ENCODE data around the gene AFF3.
"Not testable (repeated sequence)": the region's sequence is repeated elsewhere in the genome, so short reads cannot be mapped to it uniquely, and the experiment has no call there.

The AFF3 gene

GRCh38 chr2:100106460-100106859 is 35.9 kb downstream of the AFF3 start:
- DNase-seq (ENCODE audit: low read depth, low spot score), result peak; percentile 43

DNA sequence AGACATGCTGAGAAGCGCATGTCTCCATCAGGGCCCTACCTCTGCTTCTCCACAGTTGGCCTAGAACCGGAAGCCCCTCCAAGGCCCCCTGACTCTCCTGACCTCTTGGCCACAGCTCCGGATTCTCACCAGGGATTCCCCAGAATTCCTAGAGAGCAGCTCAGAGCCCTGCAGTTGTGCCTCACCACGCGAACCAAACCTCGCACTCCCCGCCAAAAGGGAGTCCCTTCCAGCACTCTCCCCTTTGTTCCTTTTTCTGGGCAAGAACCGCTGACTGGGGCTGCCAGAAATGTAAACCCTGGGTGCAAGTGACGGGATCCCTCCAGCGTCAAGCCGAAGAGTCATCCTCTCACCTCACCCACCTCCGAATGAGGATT is 36.7 kb downstream of the AFF3 start:
- peak; percentile 26 for DNase-seq (ENCODE audit: low read depth, low spot score)

DNA sequence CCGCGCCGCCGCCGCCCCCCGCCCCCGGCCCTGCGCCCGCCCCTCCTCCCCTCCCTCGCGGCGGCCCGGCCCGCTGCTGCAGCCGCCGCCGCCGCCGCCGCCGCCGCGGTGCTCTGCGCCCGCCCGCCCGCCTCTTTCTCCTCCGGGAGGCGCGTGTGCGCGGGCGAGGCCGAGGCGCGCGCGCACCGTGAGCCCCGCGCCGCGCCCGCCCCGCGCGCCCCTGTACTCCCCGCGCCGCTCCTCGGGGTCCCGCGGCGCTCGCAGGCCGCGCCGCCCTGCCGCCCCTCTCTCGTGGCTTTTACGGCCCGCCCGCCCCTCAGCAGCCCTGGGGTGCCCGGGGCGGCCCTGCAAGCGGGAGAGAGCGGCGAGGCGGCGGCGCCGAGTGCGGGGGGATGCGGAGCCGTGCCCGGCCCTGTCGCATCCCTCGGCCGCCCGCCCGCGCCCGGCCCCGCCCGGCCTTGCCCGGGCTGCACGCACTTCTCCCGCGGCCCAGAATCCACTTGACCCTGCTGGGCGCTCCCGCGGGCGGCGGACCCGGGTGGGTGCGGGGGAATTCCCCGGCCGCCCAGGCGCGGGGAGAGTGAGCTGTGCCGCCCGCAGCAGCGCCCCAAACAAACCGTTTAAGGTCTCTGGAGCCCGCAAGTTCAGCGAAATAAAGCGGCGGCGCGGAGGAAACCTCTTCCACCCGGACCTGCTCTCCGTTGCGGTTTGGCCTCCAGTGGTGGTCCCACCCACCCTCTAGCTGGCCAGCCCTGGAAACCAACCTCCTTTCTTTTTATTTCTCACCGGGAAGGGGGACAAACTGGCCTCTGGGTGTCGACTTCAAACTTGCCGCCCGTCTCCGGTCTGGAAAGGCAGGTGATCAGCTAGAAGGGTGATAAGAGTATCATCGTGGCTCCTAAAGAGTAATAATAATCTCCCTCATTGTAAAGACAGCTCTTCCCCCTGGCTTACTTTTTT is 37.4 kb downstream of the AFF3 start:
- DNase-seq (ENCODE audit: low read depth, low spot score), result peak; percentile 20

DNA sequence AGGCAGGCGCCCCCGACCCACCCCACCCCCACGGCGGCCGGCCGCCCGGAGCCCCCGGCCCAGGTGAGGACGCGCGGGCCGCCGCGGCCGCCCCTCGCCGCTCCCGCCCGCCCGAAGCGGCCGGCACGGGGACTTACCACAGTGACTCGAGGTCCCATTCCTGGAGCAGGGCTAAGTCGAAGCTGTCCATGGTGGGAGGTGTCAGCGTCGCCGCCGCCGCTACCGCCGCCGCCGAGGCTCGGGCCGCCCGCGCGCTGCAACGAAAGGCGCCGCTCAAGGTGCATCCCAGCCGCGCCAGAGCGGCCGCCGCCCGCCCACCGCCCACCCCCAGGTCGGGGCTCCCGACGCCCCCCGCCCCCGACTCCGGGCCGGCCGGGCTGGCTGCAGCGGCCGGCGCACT is 38.1 kb downstream of the AFF3 start:
- DNase-seq (ENCODE audit: low read depth, low spot score), result peak; percentile 11

GRCh38 chr2:100103527-100104252 is 38.7 kb downstream of the AFF3 start:
- DNase-seq (ENCODE audit: low read depth, low spot score), result not testable (repeated sequence)

DNA sequence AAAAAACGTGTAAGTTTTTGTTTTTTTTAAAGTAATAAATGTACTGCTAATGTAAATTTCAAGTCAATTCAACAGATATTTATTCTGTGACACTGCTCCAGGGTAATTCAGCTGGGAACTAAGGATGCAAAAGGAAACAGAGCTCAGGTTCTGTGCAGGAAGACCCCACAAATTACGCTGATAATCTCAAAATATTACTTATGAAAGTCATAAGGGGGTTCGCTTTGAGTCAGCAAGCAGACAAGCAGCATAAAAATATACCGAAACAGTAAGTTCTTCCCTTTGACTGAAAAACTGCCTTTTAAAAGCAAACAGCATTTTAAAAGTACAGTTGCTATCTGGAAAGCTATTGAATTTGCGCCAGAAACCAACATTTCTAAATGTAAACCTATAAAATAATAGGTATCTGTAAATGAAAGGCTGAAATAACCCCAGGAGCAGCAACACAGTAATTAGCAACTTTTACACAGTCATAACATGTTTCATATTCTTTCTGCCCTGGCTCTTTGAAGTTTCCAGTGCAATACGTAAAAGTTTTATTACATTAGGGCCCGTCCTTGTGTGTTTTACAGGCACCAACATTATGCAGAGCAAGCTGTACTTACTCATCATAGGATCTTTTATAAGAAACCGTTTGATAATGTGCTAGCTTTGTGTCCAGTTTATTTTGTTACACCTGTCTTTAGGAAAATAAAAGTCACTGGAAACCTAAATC is 39.8 kb downstream of the AFF3 start:
- not testable (repeated sequence) for DNase-seq (ENCODE audit: low read depth, low spot score)

DNA sequence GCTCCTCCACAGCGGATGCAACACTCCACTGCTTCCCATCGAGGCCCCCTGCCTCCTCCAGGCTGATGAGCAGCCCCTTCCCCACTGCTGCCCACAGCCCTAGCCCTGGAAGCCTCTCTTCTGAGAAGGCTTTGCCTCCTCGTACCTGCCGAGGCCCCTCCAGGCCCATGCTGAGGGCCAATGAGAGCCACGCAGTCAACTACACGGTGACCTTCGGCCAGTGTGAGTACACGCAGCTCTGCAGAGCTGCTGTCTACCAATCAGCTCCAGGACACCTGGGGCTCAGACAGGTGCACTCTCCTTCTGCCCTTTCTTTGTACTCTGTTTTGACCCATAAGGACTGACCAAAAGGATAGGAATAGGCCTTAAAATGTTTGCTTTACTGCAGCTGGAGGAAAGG is 43.5 kb downstream of the AFF3 start:
- not testable (repeated sequence) for DNase-seq (ENCODE audit: low read depth, low spot score)

GRCh38 chr2:100097611-100098294 is 44.6 kb downstream of the AFF3 start:
- not testable (repeated sequence) for DNase-seq (ENCODE audit: low read depth, low spot score)

DNA sequence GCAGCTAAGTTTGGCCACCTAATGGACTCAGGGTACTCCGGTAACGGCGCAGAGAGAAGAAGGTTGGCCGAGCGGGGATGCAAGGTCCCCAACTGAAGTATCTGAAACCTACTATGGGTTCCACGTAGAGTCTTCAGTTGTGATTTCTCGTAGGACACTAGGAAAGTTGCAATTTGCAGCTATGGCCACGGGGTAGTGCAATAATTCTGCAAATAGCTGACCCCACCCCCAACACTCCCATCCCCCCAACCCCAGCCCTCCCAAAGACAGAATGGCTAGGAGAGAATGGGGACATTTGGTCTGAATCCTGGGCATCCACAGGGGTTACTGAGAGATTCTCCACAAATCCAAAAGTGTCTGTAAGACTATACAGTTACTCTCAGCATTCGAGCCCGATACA is 46.5 kb downstream of the AFF3 start:
- not testable (repeated sequence) for DNase-seq (ENCODE audit: low read depth, low spot score)

GRCh38 chr2:100091807-100092206 is 50.6 kb downstream of the AFF3 start:
- not testable (repeated sequence) for DNase-seq (ENCODE audit: low read depth, low spot score)

GRCh38 chr2:100085744-100086143 is 56.6 kb downstream of the AFF3 start:
- not testable (repeated sequence) for DNase-seq (ENCODE audit: low read depth, low spot score)

DNA sequence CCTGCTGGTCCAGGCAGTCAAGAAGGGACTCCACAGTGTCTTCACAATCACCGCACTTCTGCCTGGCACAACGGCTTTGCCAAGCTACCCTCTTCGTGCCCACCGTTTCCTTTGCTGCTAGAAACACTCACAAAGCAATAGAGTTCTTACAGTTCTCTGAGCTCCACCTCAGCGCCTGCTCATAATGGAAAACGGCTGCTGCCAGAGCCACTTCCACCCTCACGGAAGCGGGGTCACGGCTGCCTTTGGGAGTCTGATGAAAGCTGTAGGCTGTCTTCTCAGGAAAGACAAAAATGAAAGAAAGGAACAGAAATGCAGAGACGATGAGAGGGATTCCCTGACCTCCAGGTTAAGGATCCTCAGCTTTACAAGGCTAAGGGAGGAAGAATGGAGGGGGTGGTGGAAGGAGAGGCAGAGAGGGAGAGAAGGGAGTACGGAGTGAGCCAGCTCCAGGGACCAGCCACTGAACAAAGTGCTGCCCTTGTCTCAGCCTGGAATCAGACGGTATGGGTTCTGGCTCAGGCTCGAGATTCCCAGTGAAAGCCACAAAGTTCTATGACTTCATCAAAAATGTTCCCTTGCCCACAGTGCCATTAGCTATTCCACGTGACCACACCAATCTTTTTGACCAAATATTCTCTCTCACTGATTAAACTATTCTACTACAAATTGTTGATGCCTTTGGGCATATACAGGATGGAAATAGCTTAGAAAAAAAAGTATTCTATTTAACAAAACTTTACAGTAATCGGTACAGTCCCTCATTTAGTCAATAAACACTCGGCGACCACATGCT is 58.8 kb downstream of the AFF3 start:
- DNase-seq (ENCODE audit: low read depth, low spot score), result not testable (repeated sequence)

GRCh38 chr2:100082302-100082978 is 60.0 kb downstream of the AFF3 start:
- DNase-seq (ENCODE audit: low read depth, low spot score), result not testable (repeated sequence)

GRCh38 chr2:100077935-100078334 is 64.5 kb downstream of the AFF3 start:
- no peak for DNase-seq (ENCODE audit: low read depth, low spot score)

GRCh38 chr2:100077456-100077855 is 64.9 kb downstream of the AFF3 start:
- no peak for DNase-seq (ENCODE audit: low read depth, low spot score)

DNA sequence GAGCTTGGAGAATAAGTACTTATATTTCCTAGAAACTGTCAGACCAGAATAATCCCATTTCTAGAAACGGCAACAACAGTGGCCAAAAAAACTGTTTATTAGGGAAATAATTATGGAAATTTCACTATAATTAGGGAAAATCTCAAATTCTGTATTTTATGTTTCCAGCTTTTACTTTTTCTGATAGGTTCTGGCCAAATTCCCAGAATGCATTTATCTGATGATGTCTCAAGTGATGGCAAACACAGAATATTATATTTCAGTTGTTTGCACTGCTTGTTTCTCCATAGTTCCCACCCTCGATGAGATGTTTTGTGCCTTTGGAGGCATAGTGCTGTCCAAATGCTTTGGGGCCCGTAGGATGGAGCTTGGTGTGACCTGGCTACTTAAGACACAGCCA is 66.9 kb downstream of the AFF3 start:
- DNase-seq (ENCODE audit: low read depth, low spot score), result no peak

- no peak for DNase-seq (ENCODE audit: low read depth, low spot score)
Measured at GRCh38 chr2:100073110-100073509, 69.3 kb downstream of the AFF3 start.

DNA sequence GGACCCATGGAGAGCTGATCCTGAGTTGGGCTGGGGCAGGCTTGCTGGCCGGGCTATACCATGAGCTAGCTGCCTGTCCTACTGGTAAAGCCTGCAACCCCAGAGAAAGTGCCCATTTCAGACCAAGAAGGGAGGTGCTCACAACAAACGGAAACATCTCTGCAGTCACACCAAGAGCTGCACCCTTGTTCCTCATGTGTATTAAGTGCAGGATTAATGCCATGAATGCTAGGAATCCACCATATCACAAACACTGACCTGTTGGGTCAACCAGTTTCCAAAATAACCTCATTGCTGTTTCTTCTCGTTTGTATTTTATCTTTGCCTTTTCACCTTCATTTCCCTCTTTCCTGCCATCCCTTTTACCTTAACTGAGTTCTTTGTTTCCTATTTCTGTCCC is 69.9 kb downstream of the AFF3 start:
- DNase-seq (ENCODE audit: low read depth, low spot score), result no peak

- no peak for DNase-seq (ENCODE audit: low read depth, low spot score)
Measured at GRCh38 chr2:100071335-100072043, 70.9 kb downstream of the AFF3 start.
